Measurements from ENCODE around the gene LRIT1. TPM values are rescaled to one million over a fixed set of nuclear protein-coding genes. Genes with fewer than 3 reads are reported as not detected.

LRIT1 gene
- polyA plus RNA-seq, 2 of the 4 experiments (the other 2 are of a cell fraction) = not detected

- no peak for DNase-seq (ENCODE audit: low read depth in 1 of 2, low spot score in 1 of 2)
- WGBS (ENCODE audit: missing lambda C conversion rate) = 0% methylated on average over 3 of the region's 3 CpGs
- no peak for FAIRE-seq
- ChIA-PET POLR2A (no interaction called here), CTCF (no interaction called here)
- no peak overlapping the region for H3K27ac ChIP-seq
- no peaks in the 10 kb centered on the region for H3K9me3 ChIP-seq
- ATAC-seq = no peak
- no peaks in the 10 kb centered on the region for H3K4me1 ChIP-seq
- no peak overlapping the region for H3K4me2 ChIP-seq
- H3K4me3 ChIP-seq = no peak overlapping the region
- no peak for TF ChIP-seq MAZ (IDR thresholded peaks at IDR 0.05; ENCODE audit: borderline replicate concordance, low read depth, low read length)
- no peak for TF ChIP-seq POLR2A (IDR thresholded peaks at IDR 0.05; ENCODE audit: low read length)
- no peak for TF ChIP-seq NR3C1 (IDR thresholded peaks at IDR 0.05)
- no peak for TF ChIP-seq MYC (IDR thresholded peaks at IDR 0.05; ENCODE audit: borderline replicate concordance, low read length)
- TF ChIP-seq FOSL2 (IDR thresholded peaks at IDR 0.05) = no peak
- no peak for TF ChIP-seq FOSL2 (CRISPR knock-in tag; IDR thresholded peaks at IDR 0.05)
- no peak for TF ChIP-seq PBX3 (IDR thresholded peaks at IDR 0.05)
- no peak for TF ChIP-seq BHLHE40 (IDR thresholded peaks at IDR 0.05; ENCODE audit: low read depth, low read length)
- TF ChIP-seq HOXA7 (CRISPR knock-in tag; IDR thresholded peaks at IDR 0.05) = no peak
- no peak for TF ChIP-seq ZC3H11A (IDR thresholded peaks at IDR 0.05)
- no peak for TF ChIP-seq ZSCAN20 (CRISPR knock-in tag; IDR thresholded peaks at IDR 0.05)
- no peak for TF ChIP-seq HOXB13 (CRISPR knock-in tag; IDR thresholded peaks at IDR 0.05; ENCODE audit: low read depth)
- TF ChIP-seq ATOH8 (CRISPR knock-in tag; IDR thresholded peaks at IDR 0.05; ENCODE audit: low read depth) = no peak
- TF ChIP-seq ESRRA (IDR thresholded peaks at IDR 0.05; ENCODE audit: borderline replicate concordance, low read length) = no peak
- no peak for TF ChIP-seq EHF (CRISPR knock-in tag; IDR thresholded peaks at IDR 0.05)
- no peak for TF ChIP-seq PHF8 (IDR thresholded peaks at IDR 0.05; ENCODE audit: borderline replicate concordance, low read depth)
- no peak for TF ChIP-seq E2F6 (IDR thresholded peaks at IDR 0.05; ENCODE audit: borderline replicate concordance, low read depth)
- TF ChIP-seq CHD4 (IDR thresholded peaks at IDR 0.05; ENCODE audit: borderline replicate concordance) = no peak
These were observed 14.7 kb downstream of the LRIT1 start for GRCh38 chr10:84226616-84227015.

- Histone ChIP-seq H3K4me1 (no peaks in the 10 kb centered on the region), H3K4me3 (no peak within 1 kb of the TSS), H3K9me3 (no peaks in the 10 kb centered on the region), H3K27ac (no peak within 1 kb of the TSS), H3K4me2 (no peak within 1 kb of the TSS)
- DNase-seq (ENCODE audit: low read depth in 1 of 2, low spot score in 1 of 2) (no peak), FAIRE-seq (no peak), ATAC-seq (no peak)
- POLR2A ChIA-PET = no interaction called here
- TF ChIP-seq GATA3 (IDR thresholded peaks at IDR 0.05; ENCODE audit: borderline replicate concordance) = no peak
- TF ChIP-seq CBX8 (IDR thresholded peaks at IDR 0.05) = no peak
- no peak for TF ChIP-seq HEYL (CRISPR knock-in tag; IDR thresholded peaks at IDR 0.05)
- no peak for TF ChIP-seq EHMT2 (IDR thresholded peaks at IDR 0.05; ENCODE audit: low read depth)
- TF ChIP-seq KDM5A (IDR thresholded peaks at IDR 0.05) = no peak
- no peak for TF ChIP-seq ATOH8 (CRISPR knock-in tag; IDR thresholded peaks at IDR 0.05; ENCODE audit: low read depth)
- no peak for TF ChIP-seq PHF8 (IDR thresholded peaks at IDR 0.05; ENCODE audit: borderline replicate concordance, low read depth)
- no peak for TF ChIP-seq HOXB5 (CRISPR knock-in tag; IDR thresholded peaks at IDR 0.05)
- WGBS (ENCODE audit: missing lambda C conversion rate) = 25% methylated on average over 6 of the region's 6 CpGs
- CTCF ChIA-PET = no interaction called here
These were observed 15.7 kb downstream of the LRIT1 start, which contains the start of gene LRIT2 for GRCh38 chr10:84225427-84226173. Gene LRIT2, minus strand, starts transcription at chr10:84225544. Its CDS starts 24 bp downstream, at chr10:84225520.

All from A549 (cell line).